Mesendoderm (in vitro differentiated cells): ENCODE data around the gene ZSWIM4.

Source experiments
- DNase-seq: peaks from one replicate; pipeline ENCODE4 v3.0.0; 2013
- H2AK5ac ChIP-seq: 2 replicates; pipeline ENCODE4 v1.6.1; 2013; ENCODE audit warnings: low read length, inconsistent platforms
- H2BK120ac ChIP-seq: 2 replicates; pipeline ENCODE4 v1.6.1; 2013; ENCODE audit warnings: low read depth, mild to moderate bottlenecking, low read length, moderate library complexity, mixed read lengths
- H2BK15ac ChIP-seq: replicated peaks from 2 replicates; pipeline ENCODE4 v1.6.1; 2013; ENCODE audit warnings: low read depth, mild to moderate bottlenecking, moderate library complexity
- H2BK5ac ChIP-seq: 2 replicates; pipeline ENCODE4 v1.6.1; 2013; ENCODE audit warnings: low read length, inconsistent platforms
- H3K18ac ChIP-seq: 2 replicates; pipeline ENCODE4 v1.6.1; 2013; ENCODE audit warnings: mild to moderate bottlenecking, low read length, mixed read lengths
- H3K23ac ChIP-seq: one replicate; pipeline ENCODE4 v1.6.1; 2013; ENCODE audit warnings: low read length
- H3K27ac ChIP-seq: 2 replicates; pipeline ENCODE4 v1.5.1; 2013; ENCODE audit warnings: low read depth, mild to moderate bottlenecking, inconsistent platforms, low read length, moderate library complexity
- H3K27me3 ChIP-seq: 2 replicates; pipeline ENCODE4 v1.6.1; 2013; ENCODE audit warnings: low read length, control low read depth, mild to moderate bottlenecking, inconsistent platforms; ENCODE audit not compliant: insufficient read depth, poor library complexity
- H3K36me3 ChIP-seq: 2 replicates; pipeline ENCODE4 v1.6.1; 2013; ENCODE audit warnings: low read length, inconsistent platforms; ENCODE audit not compliant: control insufficient read depth, insufficient read depth
- H3K4ac ChIP-seq: one replicate; pipeline ENCODE4 v1.6.1; 2013; ENCODE audit warnings: low read depth, mild to moderate bottlenecking, low read length, moderate library complexity
- H3K4me1 ChIP-seq: 2 replicates; pipeline ENCODE4 v1.6.1; 2013; ENCODE audit warnings: low read depth, low read length, inconsistent platforms; ENCODE audit not compliant: control insufficient read depth
- H3K4me2 ChIP-seq: 2 replicates; pipeline ENCODE4 v1.6.1; 2013; ENCODE audit warnings: low read length
- H3K4me3 ChIP-seq: 2 replicates; pipeline ENCODE4 v1.5.1; 2013; ENCODE audit warnings: mild to moderate bottlenecking, low read length
- H3K56ac ChIP-seq: one replicate; pipeline ENCODE4 v1.6.1; 2013; ENCODE audit warnings: low read length
- H3K79me1 ChIP-seq: 2 replicates; pipeline ENCODE4 v1.6.1; 2013; ENCODE audit warnings: low read length, inconsistent platforms
- H3K79me2 ChIP-seq: 2 replicates; pipeline ENCODE4 v1.6.1; 2013; ENCODE audit warnings: mild to moderate bottlenecking, low read length; ENCODE audit not compliant: control insufficient read depth, insufficient read depth
- H3K9ac ChIP-seq: 2 replicates; pipeline ENCODE4 v1.6.1; 2013; ENCODE audit warnings: low read length, inconsistent platforms
- H4K5ac ChIP-seq: one replicate; pipeline ENCODE4 v1.6.1; 2013; ENCODE audit warnings: low read length
- H4K8ac ChIP-seq: one replicate; pipeline ENCODE4 v1.6.1; 2013; ENCODE audit warnings: low read depth, mild to moderate bottlenecking, control low read depth, low read length, moderate library complexity
- WGBS: extraction: QIAGEN DNeasy Blood & Tissue Kit; methylation state at CpG from one replicate; pipeline ENCODE4 v1.1.7; 2013; ENCODE audit warnings: low lambda C conversion rate, missing lambda C conversion rate; ENCODE audit not compliant: insufficient coverage; ENCODE audit errors: extremely low coverage; 5-methylcytosine and 5-hydroxymethylcytosine counted together

The ZSWIM4 gene

DNA sequence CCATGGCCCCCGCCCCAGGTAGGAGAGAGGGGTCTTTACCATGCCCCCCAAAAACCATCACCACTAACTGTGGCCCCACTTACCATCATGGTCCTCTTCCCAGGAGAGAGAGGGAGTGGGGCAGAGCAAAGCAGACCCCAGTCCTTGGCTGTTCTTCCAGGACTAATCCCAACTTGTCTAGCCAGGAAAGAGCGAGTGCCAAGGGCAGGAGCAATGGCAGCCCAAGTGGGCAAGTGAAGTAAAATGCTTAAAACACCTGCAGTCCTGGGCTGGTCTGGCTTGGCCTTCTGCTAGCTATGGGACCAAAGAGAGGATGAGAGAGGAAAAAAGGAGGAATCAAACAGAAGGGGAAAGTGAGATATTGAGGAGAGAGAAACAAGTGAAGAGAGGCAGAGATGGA, 17.9 kb downstream of the ZSWIM4 start:
- Histone ChIP-seq H3K36me3 (peaks cover 9% of the 10 kb centered on the region), H4K8ac (no peak overlapping the region)
- no peak for DNase-seq

DNA sequence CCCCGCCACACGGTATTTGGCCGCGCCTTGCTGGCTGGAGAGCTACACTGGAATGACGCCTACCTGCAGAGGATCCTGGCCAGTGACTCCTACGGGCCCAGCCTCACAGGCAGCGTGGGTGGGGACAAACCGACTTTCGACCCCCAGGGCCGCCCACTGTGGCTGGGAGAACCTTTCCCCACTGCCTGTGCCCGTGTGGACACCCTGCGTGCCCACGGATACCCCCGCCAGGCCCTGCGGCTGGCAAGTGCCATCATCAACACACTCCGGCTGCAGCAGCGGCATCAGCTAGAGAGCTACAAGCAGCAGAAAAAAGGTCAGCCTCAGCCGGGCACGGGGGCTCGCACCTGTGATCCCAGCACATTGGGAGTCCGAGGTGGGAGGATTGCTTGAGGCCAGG, 19.3 kb downstream of the ZSWIM4 start:
- peaks cover 5% of the 10 kb centered on the region for H3K36me3 ChIP-seq
- no peak overlapping the region for H3K4ac ChIP-seq
- no peak overlapping the region for H3K4me2 ChIP-seq
- H4K5ac ChIP-seq: no peak overlapping the region
- no peak overlapping the region for H2BK120ac ChIP-seq
- no peak overlapping the region for H3K56ac ChIP-seq
- no peak overlapping the region for H3K18ac ChIP-seq
- no peaks in the 10 kb centered on the region for H3K79me1 ChIP-seq
- no peak overlapping the region for H3K23ac ChIP-seq
- H3K9ac ChIP-seq: no peak overlapping the region
- no peaks in the 10 kb centered on the region for H3K79me2 ChIP-seq
- no peak overlapping the region for H3K27ac ChIP-seq
- no peak overlapping the region for H4K8ac ChIP-seq
- H2BK5ac ChIP-seq: no peak overlapping the region
- peaks cover 3% of the 10 kb centered on the region for H3K4me1 ChIP-seq
- WGBS: no CpG with 5 or more reads among the region's 21 CpGs
- DNase-seq: no peak
- H3K27me3 ChIP-seq: no peaks in the 10 kb centered on the region
- no peak overlapping the region for H3K4me3 ChIP-seq
- H2BK15ac ChIP-seq: no peak overlapping the region
- H2AK5ac ChIP-seq: no peak overlapping the region

More for the DNA sequence above, 17.9 kb downstream of the ZSWIM4 start:
- H2BK15ac ChIP-seq: no peak overlapping the region
- no peak overlapping the region for H3K18ac ChIP-seq
- no peaks in the 10 kb centered on the region for H3K79me2 ChIP-seq
- no CpG with 5 or more reads among the region's 2 CpGs for WGBS
- no peak overlapping the region for H2AK5ac ChIP-seq
- no peak overlapping the region for H3K23ac ChIP-seq
- H3K9ac ChIP-seq: no peak overlapping the region
- no peak overlapping the region for H3K4ac ChIP-seq
- H3K56ac ChIP-seq: no peak overlapping the region
- no peak overlapping the region for H2BK120ac ChIP-seq
- H3K27me3 ChIP-seq: no peaks in the 10 kb centered on the region
- no peak overlapping the region for H3K27ac ChIP-seq
- no peaks in the 10 kb centered on the region for H3K79me1 ChIP-seq
- H3K4me2 ChIP-seq: no peak overlapping the region
- H3K4me3 ChIP-seq: no peak overlapping the region
- peaks cover 3% of the 10 kb centered on the region for H3K4me1 ChIP-seq
- H4K5ac ChIP-seq: no peak overlapping the region
- H2BK5ac ChIP-seq: no peak overlapping the region

DNA sequence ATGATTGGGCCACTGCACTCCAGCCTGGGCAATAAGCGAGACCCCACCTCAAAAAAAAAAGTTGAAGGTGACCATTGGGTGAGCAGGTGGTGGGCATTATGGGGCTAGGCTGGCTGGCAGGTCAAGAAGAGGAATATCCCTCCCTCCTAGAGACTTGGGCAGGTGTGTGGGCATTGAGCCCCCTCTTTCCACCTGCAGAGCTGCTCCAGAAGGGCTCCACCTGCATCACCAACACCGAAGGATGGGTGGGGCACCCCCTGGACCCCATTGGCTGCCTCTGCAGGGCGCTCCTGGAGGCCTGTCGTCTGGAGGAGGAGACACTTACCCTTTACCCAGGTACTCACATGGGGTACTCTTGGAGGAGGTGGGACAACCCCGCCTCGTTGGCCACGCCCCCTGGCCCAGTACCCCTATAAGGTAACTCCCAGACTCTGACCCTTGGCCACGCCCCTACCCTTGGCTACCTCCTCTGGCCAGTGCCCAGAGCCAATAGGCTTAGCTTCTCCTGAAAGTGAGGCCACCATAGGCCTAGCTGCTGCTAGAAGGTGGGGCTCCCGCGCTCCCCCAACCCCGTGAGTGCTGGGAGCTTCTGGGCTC, 21.9 kb downstream of the ZSWIM4 start:
- WGBS: no CpG with 5 or more reads among the region's 11 CpGs
- H3K36me3 ChIP-seq: peaks cover 6% of the 10 kb centered on the region

DNA sequence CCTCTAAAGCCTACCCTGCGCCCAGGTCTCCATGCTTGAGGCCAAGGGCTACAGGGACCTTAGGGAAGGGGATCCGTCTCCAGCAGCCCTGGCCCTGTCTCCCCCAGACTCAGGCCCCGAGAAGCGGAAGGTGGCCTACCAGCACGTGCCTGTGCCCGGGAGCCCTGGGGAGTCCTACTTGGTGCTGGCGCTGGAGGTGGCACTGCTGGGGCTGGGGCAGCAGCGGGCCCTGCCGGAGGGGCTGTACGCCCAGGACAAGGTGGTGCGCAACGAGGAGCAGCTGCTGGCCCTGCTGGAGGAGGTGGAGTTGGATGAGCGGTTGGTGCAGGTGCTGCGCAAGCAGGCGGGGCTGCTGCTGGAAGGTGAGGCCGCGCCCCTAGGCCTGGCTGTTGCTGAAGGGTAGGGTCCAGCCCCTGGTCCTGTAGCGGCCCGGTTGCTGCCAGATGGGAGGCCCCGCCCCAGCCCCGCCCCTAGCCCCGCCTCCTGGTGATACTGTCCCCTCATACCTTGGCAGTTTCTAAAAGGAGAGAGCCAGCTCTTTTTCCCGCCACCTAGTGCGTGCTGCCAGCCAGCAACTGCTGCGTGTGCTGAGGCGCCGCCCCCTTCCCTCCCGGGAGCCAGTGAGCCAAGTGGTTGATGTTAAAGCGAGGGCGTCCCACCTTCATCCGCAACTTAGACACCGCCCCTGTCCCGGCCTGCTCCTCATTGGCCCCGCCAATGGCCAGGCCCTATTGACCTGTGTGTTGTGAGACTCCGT, 22.6 kb downstream of the ZSWIM4 start:
- H2BK15ac ChIP-seq: no peak overlapping the region
- peaks cover 3% of the 10 kb centered on the region for H3K4me1 ChIP-seq
- no peak overlapping the region for H2BK120ac ChIP-seq
- no peak overlapping the region for H2BK5ac ChIP-seq
- peak overlapping the region; percentile 78 for H3K9ac ChIP-seq
- H4K5ac ChIP-seq: no peak overlapping the region
- H3K23ac ChIP-seq: no peak overlapping the region
- H3K36me3 ChIP-seq: peaks cover 4% of the 10 kb centered on the region
- H4K8ac ChIP-seq: no peak overlapping the region
- no peak overlapping the region for H3K4me3 ChIP-seq
- H2AK5ac ChIP-seq: no peak overlapping the region
- H3K79me2 ChIP-seq: no peaks in the 10 kb centered on the region
- H3K4ac ChIP-seq: no peak overlapping the region
- peak; percentile 99 for DNase-seq
- H3K27ac ChIP-seq: no peak overlapping the region
- no peaks in the 10 kb centered on the region for H3K79me1 ChIP-seq
- no CpG with 5 or more reads among the region's 35 CpGs for WGBS
- peak overlapping the region; percentile 74 for H3K4me2 ChIP-seq
- H3K18ac ChIP-seq: no peak overlapping the region
- H3K27me3 ChIP-seq: no peaks in the 10 kb centered on the region
- peak overlapping the region; percentile 82 for H3K56ac ChIP-seq

More for the DNA sequence above, 21.9 kb downstream of the ZSWIM4 start:
- Histone ChIP-seq H4K8ac (no peak overlapping the region), H3K9ac (peak overlapping the region; percentile 78), H3K27ac (no peak overlapping the region), H3K4me2 (peak overlapping the region; percentile 74), H2BK120ac (no peak overlapping the region), H3K27me3 (no peaks in the 10 kb centered on the region), H2AK5ac (no peak overlapping the region), H3K23ac (no peak overlapping the region), H3K18ac (no peak overlapping the region), H2BK5ac (no peak overlapping the region), H3K4me3 (no peak overlapping the region), H2BK15ac (no peak overlapping the region), H3K79me2 (no peaks in the 10 kb centered on the region), H3K56ac (peak overlapping the region; percentile 82), H3K4me1 (peaks cover 3% of the 10 kb centered on the region), H3K4ac (no peak overlapping the region), H3K79me1 (no peaks in the 10 kb centered on the region), H4K5ac (no peak overlapping the region)
- peak; percentile 94 for DNase-seq

DNA sequence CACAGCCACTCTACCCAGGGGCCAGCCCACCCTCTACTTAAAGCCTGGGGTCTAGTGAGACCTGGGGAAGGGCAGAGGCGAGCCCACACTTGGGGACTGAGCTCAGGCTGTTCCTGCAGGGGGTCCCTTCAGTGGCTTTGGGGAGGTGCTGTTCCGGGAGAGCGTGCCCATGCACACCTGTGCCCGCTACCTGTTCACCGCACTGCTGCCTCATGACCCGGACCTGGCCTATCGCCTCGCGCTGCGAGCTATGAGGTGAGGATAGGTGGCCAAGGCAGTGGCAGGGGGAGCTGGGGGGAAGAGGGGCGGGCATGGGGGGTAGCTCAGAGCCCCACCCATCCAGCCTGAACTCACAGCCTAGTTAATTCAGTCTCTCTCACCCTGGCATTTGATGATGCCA, 24.0 kb downstream of the ZSWIM4 start:
- Histone ChIP-seq H3K4ac (no peak overlapping the region), H3K18ac (no peak overlapping the region), H3K27ac (no peak overlapping the region), H3K56ac (no peak overlapping the region), H2BK15ac (no peak overlapping the region), H3K79me2 (no peaks in the 10 kb centered on the region), H4K8ac (no peak overlapping the region), H3K36me3 (peaks cover 2% of the 10 kb centered on the region), H2AK5ac (no peak overlapping the region), H3K4me2 (no peak overlapping the region), H3K79me1 (no peaks in the 10 kb centered on the region), H3K23ac (no peak overlapping the region), H2BK5ac (no peak overlapping the region), H3K4me3 (no peak overlapping the region), H2BK120ac (no peak overlapping the region), H4K5ac (no peak overlapping the region), H3K9ac (no peak overlapping the region), H3K27me3 (no peaks in the 10 kb centered on the region), H3K4me1 (peaks cover 3% of the 10 kb centered on the region)
- WGBS: no CpG with 5 or more reads among the region's 11 CpGs
- DNase-seq: no peak
